Caki2 (cell line): ENCODE measurements around the gene PRDM16. TPM values are rescaled to one million over a fixed set of nuclear protein-coding genes. Genes with fewer than 3 reads are reported as not detected.
"Not testable (repeated sequence)": the region's sequence is repeated elsewhere in the genome, so short reads cannot be mapped to it uniquely, and the experiment has no call there.

ENCODE experiments used
- DNase-seq: peaks from one replicate; pipeline ENCODE4 v3.0.0-alpha.2; 2015; ENCODE audit warnings: low read depth
- in situ Hi-C: cut with HindIII; loops from 2 replicates; pipeline ENCODE4 v1.10.0; 2016; ENCODE audit warnings: low sequenced_read_pairs, low pct_unique_long_range_greater_than_20kb, mixed read lengths
- total RNA-seq: library from RNA; depleted of rRNA; stranded (reverse); fragments of >200 nt; shearing (Covaris generic); gene quantifications from 2 replicates; pipeline ENCODE4 v1.2.3, GENCODE V29; 2014; ENCODE audit warnings: low replicate concordance

Gene PRDM16
- total RNA-seq, 1 experiment from 2014 or later, result not detected

GRCh38 chr1:3278416-3279181 is 209.6 kb downstream of the PRDM16 start:
- no peak for DNase-seq
- in situ Hi-C loops, result no loop called here

GRCh38 chr1:3279182-3279470 is 210.1 kb downstream of the PRDM16 start:
- DNase-seq, result no peak
- in situ Hi-C loops, result no loop called here

- in situ Hi-C loops, result no loop called here
- DNase-seq, result no peak
These were observed 212.7 kb downstream of the PRDM16 start for GRCh38 chr1:3281735-3282134.

GRCh38 chr1:3282186-3282585 is 213.2 kb downstream of the PRDM16 start:
- in situ Hi-C loops, result no loop called here
- no peak for DNase-seq

GRCh38 chr1:3282656-3283430 is 213.8 kb downstream of the PRDM16 start:
- DNase-seq, result no peak
- in situ Hi-C loops, result no loop called here

GRCh38 chr1:3283849-3284248 is 214.8 kb downstream of the PRDM16 start:
- in situ Hi-C loops, result no loop called here
- no peak for DNase-seq

- in situ Hi-C loops, result no loop called here
- no peak for DNase-seq
These were observed 215.7 kb downstream of the PRDM16 start for GRCh38 chr1:3284691-3285090.

- in situ Hi-C loops, result no loop called here
- no peak for DNase-seq
These were observed 216.2 kb downstream of the PRDM16 start for GRCh38 chr1:3285106-3285740.

GRCh38 chr1:3287095-3287494 is 218.1 kb downstream of the PRDM16 start:
- DNase-seq, in situ Hi-C loops: not testable (repeated sequence)

- DNase-seq, result no peak
- in situ Hi-C loops, result no loop called here
These were observed 218.7 kb downstream of the PRDM16 start for GRCh38 chr1:3287656-3288160.

GRCh38 chr1:3289502-3289901 is 220.5 kb downstream of the PRDM16 start:
- no peak for DNase-seq
- in situ Hi-C loops, result no loop called here

GRCh38 chr1:3290438-3290837 is 221.4 kb downstream of the PRDM16 start:
- no peak for DNase-seq
- in situ Hi-C loops, result no loop called here

- in situ Hi-C loops, result no loop called here
- peak; percentile 21 for DNase-seq
These were observed 221.9 kb downstream of the PRDM16 start for GRCh38 chr1:3290915-3291314.

GRCh38 chr1:3292051-3292722 is 223.2 kb downstream of the PRDM16 start:
- in situ Hi-C loops, result no loop called here
- no peak for DNase-seq

- in situ Hi-C loops, result no loop called here
These were observed 224.0 kb downstream of the PRDM16 start for GRCh38 chr1:3292868-3293562.

GRCh38 chr1:3293563-3294080 is 224.6 kb downstream of the PRDM16 start:
- in situ Hi-C loops, result no loop called here
- DNase-seq, result no peak

More at GRCh38 chr1:3292868-3293562, 224.0 kb downstream of the PRDM16 start:
- DNase-seq, result no peak

GRCh38 chr1:3294450-3294849 is 225.4 kb downstream of the PRDM16 start:
- DNase-seq, result no peak
- in situ Hi-C loops, result no loop called here

- no peak for DNase-seq
- in situ Hi-C loops, result no loop called here
These were observed 226.8 kb downstream of the PRDM16 start for GRCh38 chr1:3295846-3296245.
